ENCODE results near the gene FAF1. TPM values are rescaled to one million over a fixed set of nuclear protein-coding genes. Genes with fewer than 3 reads are reported as not detected.
"Not testable (repeated sequence)": the region's sequence is repeated elsewhere in the genome, so short reads cannot be mapped to it uniquely, and the experiment has no call there.

Gene FAF1
- total and polyA plus RNA-seq, 7 donors, result 27.5 to 59.3 (median 53.9) TPM

DNA sequence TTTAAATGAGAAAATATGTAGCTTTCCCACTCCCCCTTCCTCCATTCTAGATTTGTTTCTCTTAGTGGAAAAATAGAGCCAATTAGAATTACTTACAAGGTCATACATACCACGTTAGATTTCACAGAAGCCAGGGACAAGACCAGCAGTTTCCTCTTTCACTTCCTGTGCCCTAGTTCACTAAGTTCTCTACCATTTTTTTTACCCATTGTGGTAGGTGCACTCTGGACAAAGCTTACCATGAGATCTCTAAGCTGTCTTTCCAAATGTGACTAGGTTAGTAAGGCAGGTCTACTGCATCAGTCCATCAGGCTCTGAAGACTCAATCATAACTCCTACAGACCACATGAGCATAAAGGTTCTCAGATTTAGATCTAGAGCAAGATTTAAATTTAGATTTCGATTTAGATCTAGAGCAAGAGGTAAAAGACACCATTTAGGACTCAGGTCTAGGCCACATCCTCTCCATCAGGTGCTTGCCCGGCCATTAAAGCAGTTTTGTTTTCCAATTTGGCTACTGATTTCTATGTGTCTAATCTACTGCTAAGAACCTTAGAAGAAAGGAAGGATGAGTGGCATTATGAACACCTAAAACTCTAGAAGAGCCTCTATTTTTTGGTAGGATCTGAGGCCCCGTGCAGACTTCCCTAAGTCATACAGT lies 235.3 kb downstream of the FAF1 start:
- 71 to 86% methylated on average over 4 of the region's 4 CpGs for WGBS, 2 donors
- intact Hi-C loops (cut with DNase I), result no loop called here
- H3K27me3 ChIP-seq, result no peaks in the 10 kb centered on the region
- DNase-seq, result no peak
- no peaks in the 10 kb centered on the region for H3K4me1 ChIP-seq
- no peak for TF ChIP-seq POLR2AphosphoS5 (IDR thresholded peaks at IDR 0.05)
- TF ChIP-seq EP300 (IDR thresholded peaks at IDR 0.05), result no peak
- TF ChIP-seq POLR2A (IDR thresholded peaks at IDR 0.05), result no peak
- TF ChIP-seq, protein P1, sequence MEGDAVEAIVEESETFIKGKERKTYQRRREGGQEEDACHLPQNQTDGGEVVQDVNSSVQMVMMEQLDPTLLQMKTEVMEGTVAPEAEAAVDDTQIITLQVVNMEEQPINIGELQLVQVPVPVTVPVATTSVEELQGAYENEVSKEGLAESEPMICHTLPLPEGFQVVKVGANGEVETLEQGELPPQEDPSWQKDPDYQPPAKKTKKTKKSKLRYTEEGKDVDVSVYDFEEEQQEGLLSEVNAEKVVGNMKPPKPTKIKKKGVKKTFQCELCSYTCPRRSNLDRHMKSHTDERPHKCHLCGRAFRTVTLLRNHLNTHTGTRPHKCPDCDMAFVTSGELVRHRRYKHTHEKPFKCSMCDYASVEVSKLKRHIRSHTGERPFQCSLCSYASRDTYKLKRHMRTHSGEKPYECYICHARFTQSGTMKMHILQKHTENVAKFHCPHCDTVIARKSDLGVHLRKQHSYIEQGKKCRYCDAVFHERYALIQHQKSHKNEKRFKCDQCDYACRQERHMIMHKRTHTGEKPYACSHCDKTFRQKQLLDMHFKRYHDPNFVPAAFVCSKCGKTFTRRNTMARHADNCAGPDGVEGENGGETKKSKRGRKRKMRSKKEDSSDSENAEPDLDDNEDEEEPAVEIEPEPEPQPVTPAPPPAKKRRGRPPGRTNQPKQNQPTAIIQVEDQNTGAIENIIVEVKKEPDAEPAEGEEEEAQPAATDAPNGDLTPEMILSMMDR (IDR thresholded peaks at IDR 0.05), result no peak
- H3K4me3 ChIP-seq, result no peak overlapping the region
- H3K36me3 ChIP-seq, result peaks cover 0 to 9% (median 0%) of the 10 kb centered on the region in 4 donors
- no peaks in the 10 kb centered on the region for H3K9me3 ChIP-seq
- no peak overlapping the region for H3K27ac ChIP-seq

DNA sequence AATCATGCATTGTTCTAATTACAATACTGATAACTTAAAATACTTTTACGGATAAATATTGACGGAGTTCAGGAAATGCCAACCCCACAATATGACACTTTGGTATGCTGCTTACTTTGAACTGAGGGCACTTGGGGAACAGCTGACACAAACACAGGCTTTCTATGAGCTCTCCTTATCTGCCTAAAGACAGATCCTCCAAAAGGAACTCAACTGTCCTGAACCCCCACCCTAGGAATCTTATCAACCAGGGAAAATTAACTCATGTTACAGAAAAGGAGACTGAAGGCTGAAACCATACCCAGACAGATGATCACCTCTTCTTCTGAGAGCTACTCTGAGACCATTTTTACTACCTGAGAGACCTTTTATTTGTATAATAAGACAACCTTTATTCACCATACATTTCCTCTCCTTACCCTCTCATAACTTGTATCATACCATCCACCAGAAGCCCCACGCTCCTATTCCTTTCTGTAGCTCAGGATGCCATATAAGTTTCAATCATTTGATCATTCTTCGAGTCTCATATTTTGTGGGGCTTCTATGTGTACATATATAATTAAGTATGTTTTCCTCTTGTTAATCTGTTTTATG lies 239.5 kb downstream of the FAF1 start:
- peaks cover 0 to 4% (median 0%) of the 10 kb centered on the region in 4 donors for H3K36me3 ChIP-seq
- intact Hi-C loops (cut with DNase I), result no loop called here
- DNase-seq, result no peak
- TF ChIP-seq, protein P1 (IDR thresholded peaks at IDR 0.05), result no peak
- no peak for TF ChIP-seq POLR2A (IDR thresholded peaks at IDR 0.05)
- TF ChIP-seq EP300 (IDR thresholded peaks at IDR 0.05), result no peak
- TF ChIP-seq POLR2AphosphoS5 (IDR thresholded peaks at IDR 0.05), result no peak
- no peaks in the 10 kb centered on the region for H3K4me1 ChIP-seq
- WGBS, 2 donors, result 96% methylated on average over 4 of the region's 4 CpGs
- H3K4me3 ChIP-seq, result no peak overlapping the region
- no peak overlapping the region for H3K27ac ChIP-seq
- peaks cover 0 to 3% (median 0%) of the 10 kb centered on the region in 4 donors for H3K9me3 ChIP-seq
- no peaks in the 10 kb centered on the region for H3K27me3 ChIP-seq

DNA sequence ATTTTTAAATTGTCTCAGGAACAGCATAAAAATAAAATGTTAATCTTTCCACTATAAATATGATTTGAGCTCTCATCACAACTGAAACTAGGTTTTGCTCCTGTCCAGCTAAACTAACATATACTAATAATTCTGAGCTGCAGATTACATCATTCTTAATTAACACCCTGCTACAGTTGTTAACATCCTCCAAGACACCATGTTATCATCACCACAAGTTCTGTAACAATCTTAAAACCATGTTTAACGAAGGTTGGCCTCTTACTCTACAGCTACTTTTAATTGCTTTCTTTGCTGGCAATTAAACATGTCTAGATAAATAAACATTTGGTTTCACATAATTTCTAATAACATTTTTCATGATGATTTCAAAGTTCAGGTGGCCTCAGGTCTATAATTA lies 240.9 kb downstream of the FAF1 start:
- 85 to 93% methylated on average over 1 of the region's 1 CpG for WGBS, 2 donors
- intact Hi-C loops (cut with DNase I), result no loop called here

DNA sequence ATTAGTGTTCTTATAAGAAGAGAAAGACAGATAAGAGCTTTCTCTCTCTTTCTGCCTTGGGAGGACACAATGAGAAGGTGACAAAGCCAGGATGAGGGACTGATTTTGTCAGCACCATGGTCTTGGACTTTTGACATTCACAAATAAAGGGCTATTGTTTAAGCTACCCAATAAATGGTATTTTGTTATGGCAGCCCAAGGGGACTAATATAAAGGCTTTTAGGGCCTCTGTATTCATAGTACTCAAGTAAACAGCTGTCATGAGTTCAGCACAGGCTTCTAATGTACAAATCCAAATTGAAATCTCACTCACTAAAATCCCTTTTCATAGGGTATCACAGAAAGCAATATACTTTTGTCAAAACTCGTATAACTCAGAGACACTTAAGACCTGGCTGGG lies 242.7 kb downstream of the FAF1 start:
- DNase-seq, result no peak
- WGBS, 2 donors, result 94 to 99% methylated on average over 1 of the region's 1 CpG
- TF ChIP-seq POLR2A (IDR thresholded peaks at IDR 0.05), result no peak
- TF ChIP-seq, protein P1 (IDR thresholded peaks at IDR 0.05), result no peak
- no peak for TF ChIP-seq POLR2AphosphoS5 (IDR thresholded peaks at IDR 0.05)
- TF ChIP-seq EP300 (IDR thresholded peaks at IDR 0.05), result no peak
- Histone ChIP-seq H3K27ac (no peak overlapping the region), H3K9me3 (peaks cover 0 to 3% (median 0%) of the 10 kb centered on the region in 4 donors), H3K4me1 (no peaks in the 10 kb centered on the region), H3K36me3 (peaks cover 0 to 4% (median 0%) of the 10 kb centered on the region in 4 donors), H3K27me3 (no peaks in the 10 kb centered on the region), H3K4me3 (no peak overlapping the region)
- intact Hi-C loops (cut with DNase I), result no loop called here

More for the DNA sequence above, 240.9 kb downstream of the FAF1 start:
- no peak for DNase-seq
- Histone ChIP-seq H3K4me1 (no peaks in the 10 kb centered on the region), H3K9me3 (peaks cover 0 to 3% (median 0%) of the 10 kb centered on the region in 4 donors), H3K4me3 (no peak overlapping the region), H3K36me3 (peaks cover 0 to 4% (median 0%) of the 10 kb centered on the region in 4 donors), H3K27ac (no peak overlapping the region), H3K27me3 (no peaks in the 10 kb centered on the region)
- TF ChIP-seq, protein P1 (IDR thresholded peaks at IDR 0.05), result no peak
- TF ChIP-seq POLR2A (IDR thresholded peaks at IDR 0.05) (no peak), EP300 (IDR thresholded peaks at IDR 0.05) (no peak), POLR2AphosphoS5 (IDR thresholded peaks at IDR 0.05) (no peak)

DNA sequence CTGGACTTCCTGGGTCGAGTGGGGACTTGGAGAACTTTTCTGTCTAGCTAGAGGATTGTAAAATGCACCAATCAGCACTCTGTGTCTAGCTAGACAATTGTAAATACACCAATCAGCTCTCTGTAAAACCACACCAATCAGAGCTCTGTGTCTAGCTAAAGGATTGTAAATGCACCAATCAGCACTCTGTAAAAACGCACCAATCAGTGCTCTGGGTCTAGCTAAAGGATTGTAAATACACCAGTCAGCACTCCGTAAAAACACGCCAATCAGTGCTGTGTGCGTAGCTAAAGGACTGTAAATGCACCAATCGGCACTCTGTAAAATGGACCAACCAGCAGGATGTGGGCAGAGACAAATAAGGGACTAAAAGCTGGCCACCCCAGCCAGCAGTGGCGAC lies 243.6 kb downstream of the FAF1 start:
- DNase-seq; H3K36me3 ChIP-seq; H3K27ac ChIP-seq; H3K4me1 ChIP-seq; H3K9me3 ChIP-seq; H3K27me3 ChIP-seq; intact Hi-C loops (cut with DNase I); H3K4me3 ChIP-seq: not testable (repeated sequence)
- 98% methylated on average over 7 of the region's 7 CpGs for WGBS, 2 donors
